Activated B cell treated with CpG ODN at 0.5 μM for 24 hours (primary cell): ENCODE data around the gene AOPEP. TPM values are rescaled to one million over a fixed set of nuclear protein-coding genes. Genes with fewer than 3 reads are reported as not detected.

Experiments
- ATAC-seq: fragments of 200-7000 bp; cut with Tn5 transposase; one replicate; pipeline ENCODE4 v1.10.0; 2021; ENCODE audit warnings: low read depth, mild to moderate bottlenecking, moderate library complexity
- CTCF ChIA-PET: fragments of 350-600 bp; sonication (Branson Sonifier 250); formaldehyde crosslinking; loops from one replicate; lab custom pipeline; 2021; ENCODE audit warnings: antibody characterized with exemption; lab: Charles Lee
- POLR2A ChIA-PET: fragments of 350-600 bp; sonication (Branson Sonifier 250); formaldehyde crosslinking; loops from one replicate; lab custom pipeline; 2021; ENCODE audit warnings: antibody characterized with exemption; lab: Charles Lee
- DNase-seq: peaks from one replicate; pipeline ENCODE4 v3.0.0; 2022
- H3K27ac Mint-ChIP-seq: one replicate; pipeline ENCODE4 v1.8.0; 2020; ENCODE audit warnings: mixed read lengths
- H3K27me3 Mint-ChIP-seq: one replicate; pipeline ENCODE4 v1.8.0; 2021; ENCODE audit warnings: mixed read lengths
- H3K36me3 Mint-ChIP-seq: one replicate; pipeline ENCODE4 v1.8.0; 2021; ENCODE audit warnings: low read depth, mixed read lengths
- H3K4me1 Mint-ChIP-seq: one replicate; pipeline ENCODE4 v1.8.0; 2021; ENCODE audit warnings: mixed read lengths
- H3K4me3 Mint-ChIP-seq: one replicate; pipeline ENCODE4 v1.8.0; 2020; ENCODE audit warnings: mild to moderate bottlenecking, mixed read lengths
- H3K9me3 Mint-ChIP-seq: one replicate; pipeline ENCODE4 v1.8.0; 2020; ENCODE audit warnings: mixed read lengths
- intact Hi-C: fragments of 100-400 bp; cut with micrococcal nuclease; formaldehyde crosslinking; loops from one replicate; pipeline ENCODE4 v1.15.1; 2024
- total RNA-seq: library from RNA; stranded (reverse); gene quantifications from 2 replicates; pipeline ENCODE4 v1.2.3, GENCODE V29; 2022
- TF ChIP-seq, protein P1 (sequence below): fragments of 200-600 bp; IDR thresholded peaks from one replicate; pipeline ENCODE4 v1.8.0; 2022; ENCODE audit warnings: antibody characterized with exemption, mild to moderate bottlenecking

AOPEP gene
- total RNA-seq, 1 donor from 2014 or later, result 20.4 TPM

- intact Hi-C loops, result no loop called here
- POLR2A ChIA-PET, result no interaction called here
- H3K4me3 Mint-ChIP-seq, result no peak overlapping the region
- peaks cover 54% of the 10 kb centered on the region for H3K36me3 Mint-ChIP-seq
- no peak for ATAC-seq
- no peaks in the 10 kb centered on the region for H3K27me3 Mint-ChIP-seq
- TF ChIP-seq, protein P1, sequence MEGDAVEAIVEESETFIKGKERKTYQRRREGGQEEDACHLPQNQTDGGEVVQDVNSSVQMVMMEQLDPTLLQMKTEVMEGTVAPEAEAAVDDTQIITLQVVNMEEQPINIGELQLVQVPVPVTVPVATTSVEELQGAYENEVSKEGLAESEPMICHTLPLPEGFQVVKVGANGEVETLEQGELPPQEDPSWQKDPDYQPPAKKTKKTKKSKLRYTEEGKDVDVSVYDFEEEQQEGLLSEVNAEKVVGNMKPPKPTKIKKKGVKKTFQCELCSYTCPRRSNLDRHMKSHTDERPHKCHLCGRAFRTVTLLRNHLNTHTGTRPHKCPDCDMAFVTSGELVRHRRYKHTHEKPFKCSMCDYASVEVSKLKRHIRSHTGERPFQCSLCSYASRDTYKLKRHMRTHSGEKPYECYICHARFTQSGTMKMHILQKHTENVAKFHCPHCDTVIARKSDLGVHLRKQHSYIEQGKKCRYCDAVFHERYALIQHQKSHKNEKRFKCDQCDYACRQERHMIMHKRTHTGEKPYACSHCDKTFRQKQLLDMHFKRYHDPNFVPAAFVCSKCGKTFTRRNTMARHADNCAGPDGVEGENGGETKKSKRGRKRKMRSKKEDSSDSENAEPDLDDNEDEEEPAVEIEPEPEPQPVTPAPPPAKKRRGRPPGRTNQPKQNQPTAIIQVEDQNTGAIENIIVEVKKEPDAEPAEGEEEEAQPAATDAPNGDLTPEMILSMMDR, result no peak
- CTCF ChIA-PET, result no interaction called here
- no peak overlapping the region for H3K27ac Mint-ChIP-seq
- H3K9me3 Mint-ChIP-seq, result no peaks in the 10 kb centered on the region
- H3K4me1 Mint-ChIP-seq, result peaks cover 3% of the 10 kb centered on the region
- no peak for DNase-seq
These were observed 74.1 kb downstream of the AOPEP start for GRCh38 chr9:94800424-94801117.

DNA sequence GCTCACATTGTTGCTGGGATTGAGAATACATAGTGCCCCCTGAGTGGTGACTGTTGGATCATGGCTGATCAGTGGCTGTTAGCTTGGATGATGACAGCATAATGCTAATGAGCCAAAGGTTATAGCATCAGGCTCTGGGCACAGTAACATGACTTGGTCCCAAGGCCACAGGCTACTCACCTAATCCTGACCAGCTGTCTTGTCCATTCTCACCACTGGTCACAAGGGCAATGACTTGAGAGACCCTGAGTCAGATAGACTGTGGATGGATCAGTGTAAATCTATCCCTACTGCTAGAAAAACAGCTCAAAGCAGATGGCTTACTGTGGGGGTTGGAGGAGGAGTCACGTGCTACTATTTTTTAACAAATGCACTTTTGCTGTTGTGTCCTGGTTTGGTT is 74.7 kb downstream of the AOPEP start:
- peaks cover 10% of the 10 kb centered on the region for H3K4me1 Mint-ChIP-seq
- no peak overlapping the region for H3K27ac Mint-ChIP-seq
- no peak for ATAC-seq
- ChIA-PET CTCF (no interaction called here), POLR2A (no interaction called here)
- peaks cover 52% of the 10 kb centered on the region for H3K36me3 Mint-ChIP-seq
- DNase-seq, result no peak
- TF ChIP-seq, protein P1, result no peak
- no peaks in the 10 kb centered on the region for H3K9me3 Mint-ChIP-seq
- intact Hi-C loops, result no loop called here
- no peak overlapping the region for H3K4me3 Mint-ChIP-seq
- H3K27me3 Mint-ChIP-seq, result no peaks in the 10 kb centered on the region

DNA sequence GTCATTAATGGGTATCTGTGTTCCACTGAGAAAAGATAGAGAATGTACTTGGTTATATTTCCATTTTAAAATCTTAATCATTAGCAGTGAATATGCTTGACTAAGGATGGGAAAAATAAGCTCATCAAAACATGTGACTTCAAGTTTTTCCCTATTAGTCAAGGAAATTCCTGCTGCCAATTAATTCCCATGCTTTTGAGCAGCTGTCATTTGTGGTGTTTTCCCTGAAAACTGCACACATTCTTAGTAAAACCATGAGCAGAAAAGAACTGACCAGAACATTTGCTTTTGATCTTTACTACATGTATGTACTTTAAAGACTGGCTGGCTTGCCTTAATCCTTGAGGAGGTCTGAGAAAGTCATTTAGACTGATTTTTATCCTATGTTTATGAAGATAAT is 75.2 kb downstream of the AOPEP start:
- POLR2A ChIA-PET, result no interaction called here
- Mint-ChIP-seq H3K27me3 (no peaks in the 10 kb centered on the region), H3K4me3 (no peak overlapping the region), H3K36me3 (peaks cover 52% of the 10 kb centered on the region), H3K27ac (no peak overlapping the region), H3K4me1 (peaks cover 14% of the 10 kb centered on the region), H3K9me3 (no peaks in the 10 kb centered on the region)
- no peak for ATAC-seq
- TF ChIP-seq, protein P1, result no peak
- CTCF ChIA-PET, result no interaction called here
- DNase-seq, result no peak
- intact Hi-C loops, result no loop called here

DNA sequence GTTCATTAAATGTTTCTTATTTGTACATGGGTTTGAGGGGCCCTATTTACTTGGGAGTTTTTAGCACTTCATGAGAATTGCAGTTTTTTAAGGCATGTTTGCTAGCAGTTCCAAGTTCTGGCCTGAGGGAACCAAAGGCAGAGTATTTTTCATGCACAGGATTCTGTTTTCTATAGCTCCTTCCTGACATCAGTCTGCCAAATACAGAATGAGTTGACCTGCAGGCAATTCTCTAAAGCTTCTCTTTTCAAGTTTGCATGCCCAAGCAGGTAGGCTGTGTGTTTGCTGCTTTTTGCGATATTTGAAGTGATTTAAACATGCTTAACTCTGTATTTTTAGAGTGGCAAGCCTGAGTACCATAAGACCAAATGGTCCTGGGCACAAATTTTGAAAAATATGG is 75.8 kb downstream of the AOPEP start:
- DNase-seq (no peak), ATAC-seq (no peak)
- H3K27me3 Mint-ChIP-seq, result no peaks in the 10 kb centered on the region
- intact Hi-C loops, result no loop called here
- ChIA-PET CTCF (no interaction called here), POLR2A (no interaction called here)
- no peaks in the 10 kb centered on the region for H3K9me3 Mint-ChIP-seq
- H3K4me3 Mint-ChIP-seq, result no peak overlapping the region
- H3K36me3 Mint-ChIP-seq, result peaks cover 52% of the 10 kb centered on the region
- TF ChIP-seq, protein P1, result no peak
- H3K27ac Mint-ChIP-seq, result no peak overlapping the region
- peaks cover 15% of the 10 kb centered on the region for H3K4me1 Mint-ChIP-seq

GRCh38 chr9:94802793-94803192 is 76.3 kb downstream of the AOPEP start:
- POLR2A ChIA-PET, result no interaction called here
- intact Hi-C loops, result no loop called here
- Mint-ChIP-seq H3K27me3 (no peaks in the 10 kb centered on the region), H3K36me3 (peaks cover 58% of the 10 kb centered on the region), H3K9me3 (no peaks in the 10 kb centered on the region), H3K4me1 (peaks cover 15% of the 10 kb centered on the region), H3K4me3 (no peak overlapping the region), H3K27ac (no peak overlapping the region)
- ATAC-seq (no peak), DNase-seq (no peak)
- CTCF ChIA-PET, result no interaction called here
- TF ChIP-seq, protein P1, result no peak
